Keratinocyte (primary cell): ENCODE measurements around the gene EYS. TPM values are rescaled to one million over a fixed set of nuclear protein-coding genes. Genes with fewer than 3 reads are reported as not detected.

Experiments used
- DNase-seq: peaks from one replicate; pipeline ENCODE4 v3.0.0-alpha.2; 2011; ENCODE audit warnings: low read depth, missing footprints, low spot score
- FAIRE-seq: peaks from 2 replicates; lab custom pipeline; 2011; peaks lifted over from hg19 to GRCh38; lab: Jason Lieb, UNC
- H2AFZ ChIP-seq: 2 replicates; pipeline ENCODE4 v1.6.0; 2012; ENCODE audit warnings: low read length, control low read depth, inconsistent platforms; ENCODE audit not compliant: control insufficient read depth
- H3K27ac ChIP-seq: 2 replicates; pipeline ENCODE4 v1.5.1; 2011; ENCODE audit warnings: low read length; ENCODE audit not compliant: control insufficient read depth, insufficient read depth
- H3K27me3 ChIP-seq: 3 replicates; pipeline ENCODE4 v1.6.0; 2011; ENCODE audit warnings: low read length; ENCODE audit not compliant: control insufficient read depth, insufficient read depth; ENCODE audit errors: extremely low read depth
- H3K36me3 ChIP-seq, 2 experiments: 2 replicates in 1 of 2; 3 replicates in 1 of 2; pipeline ENCODE4 v1.5.1; 2011; ENCODE audit warnings: low read length in 2 of 2, mild to moderate bottlenecking in 1 of 2; ENCODE audit not compliant: control insufficient read depth in 2 of 2, insufficient read depth in 2 of 2; ENCODE audit errors: extremely low read depth in 1 of 2
- H3K4me1 ChIP-seq: 3 replicates; pipeline ENCODE4 v1.5.1; 2011; ENCODE audit warnings: low read length; ENCODE audit not compliant: control insufficient read depth, insufficient read depth; ENCODE audit errors: extremely low read depth
- H3K4me2 ChIP-seq: 3 replicates; pipeline ENCODE4 v1.6.0; 2011; ENCODE audit warnings: low read depth, low read length; ENCODE audit not compliant: control insufficient read depth, insufficient read depth; ENCODE audit errors: extremely low read depth
- H3K4me3 ChIP-seq, 3 experiments: fragments of 200-600 bp in 1 of 3; sonication (generic) in 1 of 3; 2 replicates in 2 of 3; 3 replicates in 1 of 3; pipeline ENCODE4 v1.5.1; 2011 to 2016; ENCODE audit warnings: low read length in 3 of 3, mild to moderate bottlenecking in 3 of 3, control low read depth in 2 of 3, inconsistent platforms in 1 of 3, low read depth in 1 of 3, mixed read lengths in 1 of 3, mixed run types in 1 of 3, moderate library complexity in 1 of 3; ENCODE audit not compliant: control insufficient read depth in 2 of 3, insufficient read depth in 2 of 3; ENCODE audit errors: extremely low read depth in 1 of 3
- H3K79me2 ChIP-seq: 2 replicates; pipeline ENCODE4 v1.6.0; 2012; ENCODE audit warnings: low read length; ENCODE audit not compliant: control insufficient read depth, insufficient read depth
- H3K9ac ChIP-seq: 3 replicates; pipeline ENCODE4 v1.6.0; 2011; ENCODE audit warnings: low read length; ENCODE audit not compliant: control insufficient read depth, insufficient read depth; ENCODE audit errors: extremely low read depth
- H3K9me1 ChIP-seq: 3 replicates; pipeline ENCODE4 v1.6.0; 2011; ENCODE audit warnings: low read length; ENCODE audit not compliant: control insufficient read depth, insufficient read depth; ENCODE audit errors: extremely low read depth
- H3K9me3 ChIP-seq: 2 replicates; pipeline ENCODE4 v1.5.1; 2012; ENCODE audit warnings: low read depth, low read length; ENCODE audit not compliant: control insufficient read depth
- H4K20me1 ChIP-seq: 3 replicates; pipeline ENCODE4 v1.6.0; 2011; ENCODE audit warnings: low read length; ENCODE audit not compliant: control insufficient read depth, insufficient read depth; ENCODE audit errors: extremely low read depth
- CTCF ChIP-seq, 3 experiments: IDR thresholded peaks in 1 of 3; conservative IDR thresholded peaks in 1 of 3; optimal IDR thresholded peaks in 1 of 3; 2 replicates in 2 of 3; 3 replicates in 1 of 3; pipeline versions ENCODE3 to v1.5.1; 2011; ENCODE audit warnings: low read length in 3 of 3, mild to moderate bottlenecking in 3 of 3, moderate library complexity in 2 of 3, control low read depth in 1 of 3, inconsistent platforms in 1 of 3; ENCODE audit not compliant: insufficient read depth in 2 of 3; ENCODE audit errors: extremely low read depth in 1 of 3
- EZH2 ChIP-seq: IDR thresholded peaks from one replicate; pipeline ENCODE4 v1.6.1; 2012; ENCODE audit warnings: inconsistent platforms, mild to moderate bottlenecking, low read length, moderate library complexity
- dilution Hi-C: fragments of 300-500 bp; cut with MboI; formaldehyde crosslinking; loops from one replicate; pipeline ENCODE4 v1.7.0; 2020; ENCODE audit warnings: low sequenced_read_pairs; ENCODE audit not compliant: extremely low pct_ligation_motif_present
- polyA plus RNA-seq, 5 experiments: library from polyadenylated mRNA; depleted of rRNA in 3 of 5; stranded (reverse) in 3 of 5; stranded (forward) in 1 of 5; unstranded in 1 of 5; fragments of >200 nt; gene quantifications; 1 replicate in 1 of 5; 2 replicates in 3 of 5; 3 replicates in 1 of 5; pipeline versions ENCODE4 v1.2.1 to v1.2.3, GENCODE V29; 2011 to 2012; ENCODE audit warnings: missing spikeins in 2 of 5, low read depth in 1 of 5, low replicate concordance in 1 of 5

EYS gene
- polyA plus RNA-seq, 1 donor (not counting 4 experiments of a cell fraction or from before 2014, with no cell fraction given) = 0.34 TPM

- Histone ChIP-seq H3K79me2 (no peaks in the 10 kb centered on the region), H3K9ac (no peak overlapping the region), H3K36me3 (no peaks in the 10 kb centered on the region), H2AFZ (no peak overlapping the region), H3K27me3 (no peaks in the 10 kb centered on the region), H3K27ac (no peak overlapping the region), H4K20me1 (no peaks in the 10 kb centered on the region), H3K4me1 (no peaks in the 10 kb centered on the region), H3K4me3 (no peak overlapping the region), H3K4me2 (no peak overlapping the region), H3K9me1 (no peaks in the 10 kb centered on the region), H3K9me3 (no peaks in the 10 kb centered on the region)
- dilution Hi-C loops = no loop called here
- FAIRE-seq (no peak), DNase-seq (no peak)
- no peak for TF ChIP-seq EZH2
- no peak for TF ChIP-seq CTCF (optimal IDR thresholded peaks at IDR 0.05 in 1 of 3, IDR thresholded peaks at IDR 0.05 in 1 of 3, conservative IDR thresholded peaks at IDR 0.05 in 1 of 3; ENCODE audit: extremely low read depth in 1 of 3, insufficient read depth in 2 of 3, low read length in 3 of 3)
Observed at GRCh38 chr6:65112435-65112834, 594.6 kb downstream of the EYS start.

GRCh38 chr6:65110031-65110430, 597.0 kb downstream of the EYS start:
- FAIRE-seq = no peak
- H3K9ac ChIP-seq = no peak overlapping the region
- dilution Hi-C loops = no loop called here
- no peaks in the 10 kb centered on the region for H3K9me3 ChIP-seq
- H4K20me1 ChIP-seq = no peaks in the 10 kb centered on the region
- H3K4me3 ChIP-seq = no peak overlapping the region
- H3K4me2 ChIP-seq = no peak overlapping the region
- H3K79me2 ChIP-seq = no peaks in the 10 kb centered on the region
- no peaks in the 10 kb centered on the region for H3K36me3 ChIP-seq
- H2AFZ ChIP-seq = no peak overlapping the region
- DNase-seq = no peak
- no peaks in the 10 kb centered on the region for H3K9me1 ChIP-seq
- no peak overlapping the region for H3K27ac ChIP-seq
- no peaks in the 10 kb centered on the region for H3K4me1 ChIP-seq
- TF ChIP-seq CTCF (optimal IDR thresholded peaks at IDR 0.05 in 1 of 3, IDR thresholded peaks at IDR 0.05 in 1 of 3, conservative IDR thresholded peaks at IDR 0.05 in 1 of 3; ENCODE audit: extremely low read depth in 1 of 3, insufficient read depth in 2 of 3, low read length in 3 of 3) (no peak), EZH2 (no peak)
- no peaks in the 10 kb centered on the region for H3K27me3 ChIP-seq
